HepG2 (cell line): ENCODE measurements around the gene RUNDC1. TPM values are rescaled to one million over a fixed set of nuclear protein-coding genes. Genes with fewer than 3 reads are reported as not detected.
A peak's percentile ranks its signal among the peaks of the same experiment; 100 is the strongest.

ENCODE experiments used
- ETV5 ChIP-seq: IDR thresholded peaks from 2 replicates; pipeline ENCODE4 v1.6.1; 2018; ENCODE audit warnings: missing biosample characterization, missing genetic modification reagents, inconsistent platforms, borderline replicate concordance
- SNAPC4 ChIP-seq: sonication (generic); formaldehyde crosslinking; IDR thresholded peaks from 2 replicates; pipeline ENCODE4 v1.4.0; 2020; ENCODE audit warnings: mild to moderate bottlenecking, missing genetic modification reagents
- ZFP1 ChIP-seq: IDR thresholded peaks from 2 replicates; pipeline ENCODE4 v1.6.1; 2016
- ZFP91 ChIP-seq: sonication (generic); formaldehyde crosslinking; IDR thresholded peaks from 2 replicates; pipeline ENCODE4 v1.9.0; 2022; ENCODE audit warnings: missing genetic modification reagents, mild to moderate bottlenecking, borderline replicate concordance
- polyA plus RNA-seq, 8 experiments: library from polyadenylated mRNA; depleted of rRNA in 3 of 8; stranded (reverse) in 7 of 8; unstranded in 1 of 8; fragments of >200 nt; fragmentation: Illumina TruSeq in 4 of 8; extraction: Trizol in 4 of 8; gene quantifications; 2 replicates each; pipeline versions ENCODE4 v1.2.1 to v1.2.3, GENCODE V29; 2011 to 2016; ENCODE audit warnings: low read depth in 4 of 8, missing spikeins in 1 of 8, mixed read lengths in 1 of 8; ENCODE audit not compliant: insufficient read depth in 1 of 8
- total RNA-seq, 5 experiments: library from RNA; depleted of rRNA; stranded (reverse); fragments of >200 nt; fragmentation: Illumina TruSeq; extraction: Trizol; gene quantifications; 2 replicates each; pipeline ENCODE4 v1.2.3, GENCODE V29; 2016; ENCODE audit warnings: low read depth in 1 of 5

The RUNDC1 gene
- total and polyA plus RNA-seq, 2 of the 13 experiments (the other 11 are each of a cell fraction or from before 2014, with no cell fraction given) = 10.3 to 11.4 TPM

- TF ChIP-seq SNAPC4 (no peak), ETV5 (CRISPR knock-in tag) (peak; percentile 36; the same call in 1 of the 2 replicates), ZFP91 (CRISPR knock-in tag) (0 out of 2 replicates have a peak, but pooled peaks have one; percentile 28), ZFP1 (no peak)
These were observed 39.8 kb downstream of the RUNDC1 start (continued) for GRCh38 chr17:43020030-43020621.
